ENCODE measurements around the gene ECSIT. TPM values are rescaled to one million over a fixed set of nuclear protein-coding genes. Genes with fewer than 3 reads are reported as not detected.

Gene ECSIT
- total and polyA plus RNA-seq, 10 donors, result 30.2 to 55.1 (median 36.3) TPM

DNA sequence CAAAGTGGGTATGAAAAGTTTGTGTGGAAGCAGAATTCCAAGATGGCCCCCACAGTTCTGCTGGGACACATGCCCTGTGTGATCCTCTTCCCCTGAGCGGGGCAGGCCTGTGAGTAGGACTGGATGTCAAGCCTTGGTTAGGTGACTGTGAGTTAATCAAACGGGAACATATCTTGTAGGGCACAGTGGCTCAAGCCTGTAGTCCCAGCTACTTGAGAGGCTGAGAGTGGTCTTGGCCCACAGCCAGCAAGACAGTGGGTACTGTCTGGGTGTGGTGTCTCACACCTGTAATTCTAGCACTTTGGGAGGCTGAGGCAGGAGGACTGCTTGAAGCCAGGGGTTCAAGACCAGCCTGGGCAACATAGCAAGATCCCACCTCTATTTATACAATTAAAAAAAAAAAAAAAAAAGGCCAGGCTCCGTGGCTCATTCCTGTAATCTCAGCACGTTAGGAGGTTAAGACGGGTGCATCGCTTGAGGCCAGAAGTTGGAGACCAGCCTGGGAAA, 29.7 kb downstream of the ECSIT start:
- 80 to 95% (median 93%) methylated on average over 6 of the region's 6 CpGs for WGBS, 5 donors
- no peak overlapping the region for H3K4me3 ChIP-seq
- H3K36me3 ChIP-seq, result peaks cover 0 to 54% (median 25%) of the 10 kb centered on the region in 6 donors
- H3K4me1 ChIP-seq, result peaks cover 0 to 2% (median under 1%) of the 10 kb centered on the region in 6 donors
- H3K9me3 ChIP-seq, result no peaks in the 10 kb centered on the region
- no peak overlapping the region for H3K27ac ChIP-seq
- H3K27me3 ChIP-seq (replicated peaks in 1 of 7), result no peaks in the 10 kb centered on the region
- intact Hi-C loops (cut with DNase I; ENCODE audit: low total_unique reads), result no loop called here
- TF ChIP-seq POLR2AphosphoS5 (IDR thresholded peaks at IDR 0.05), result no peak
- no peak for TF ChIP-seq POLR2A (IDR thresholded peaks at IDR 0.05)
- TF ChIP-seq CTCF (IDR thresholded peaks at IDR 0.05 in 8 of 11, conservative IDR thresholded peaks at IDR 0.05 in 3 of 11), result no peak
- DNase-seq, result no peak

GRCh38 chr19:11496391-11497163, 32.4 kb downstream of the ECSIT start:
- peak; percentile 89 for DNase-seq
- Histone ChIP-seq H3K4me3 (no peak overlapping the region), H3K27ac (no peak overlapping the region), H3K9me3 (no peaks in the 10 kb centered on the region), H3K36me3 (peaks cover 0 to 72% (median 36%) of the 10 kb centered on the region in 6 donors), H3K4me1 (no peaks in the 10 kb centered on the region), H3K27me3 (replicated peaks in 1 of 7) (no peaks in the 10 kb centered on the region)
- 59 to 76% (median 74%) methylated on average over 16 to 17 of the region's 17 CpGs for WGBS, 5 donors
- TF ChIP-seq CTCF (IDR thresholded peaks at IDR 0.05 in 8 of 11, conservative IDR thresholded peaks at IDR 0.05 in 3 of 11), result peak in 10 of 11 experiments; percentile 32 to 82 (median 66)
- no peak for TF ChIP-seq POLR2AphosphoS5 (IDR thresholded peaks at IDR 0.05)
- intact Hi-C loops (cut with DNase I; ENCODE audit: low total_unique reads), result no loop called here

DNA sequence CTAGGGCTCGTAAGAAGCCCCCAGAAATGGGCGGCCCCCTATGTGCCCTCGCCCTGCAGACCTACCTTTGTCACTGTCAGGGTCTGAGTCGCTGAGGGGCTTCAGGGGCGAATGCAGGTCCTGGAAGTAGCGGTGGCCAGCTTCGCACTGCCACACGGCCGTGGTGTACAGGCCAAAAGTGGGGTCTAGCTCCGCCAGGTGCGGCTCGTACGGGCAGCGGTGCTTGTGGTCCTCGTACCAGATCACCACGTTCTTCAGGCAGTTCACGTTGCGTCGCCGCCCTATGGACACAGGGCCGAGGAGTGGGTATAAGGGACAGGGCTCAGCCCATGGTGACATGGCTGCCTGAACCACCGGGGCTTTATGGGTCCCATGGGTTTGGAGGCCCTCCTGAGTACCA, 33.0 kb downstream of the ECSIT start:
- intact Hi-C loops (cut with DNase I; ENCODE audit: low total_unique reads), result no loop called here
- TF ChIP-seq POLR2A (IDR thresholded peaks at IDR 0.05) (no peak), CTCF (IDR thresholded peaks at IDR 0.05 in 8 of 11, conservative IDR thresholded peaks at IDR 0.05 in 3 of 11) (no peak), POLR2AphosphoS5 (IDR thresholded peaks at IDR 0.05) (no peak)
- no peak overlapping the region for H3K4me3 ChIP-seq
- H3K27me3 ChIP-seq (replicated peaks in 1 of 7), result no peaks in the 10 kb centered on the region
- DNase-seq, result no peak
- H3K27ac ChIP-seq, result no peak overlapping the region
- H3K36me3 ChIP-seq, result peaks cover 0 to 78% (median 38%) of the 10 kb centered on the region in 6 donors
- H3K9me3 ChIP-seq, result no peaks in the 10 kb centered on the region
- WGBS, 5 donors, result 95 to 97% (median 97%) methylated on average over 16 to 22 of the region's 22 CpGs
- no peaks in the 10 kb centered on the region for H3K4me1 ChIP-seq

- Histone ChIP-seq H3K4me1 (no peaks in the 10 kb centered on the region), H3K4me3 (no peak overlapping the region), H3K27ac (no peak overlapping the region), H3K9me3 (no peaks in the 10 kb centered on the region), H3K36me3 (peaks cover 0 to 82% (median 42%) of the 10 kb centered on the region in 6 donors), H3K27me3 (replicated peaks in 1 of 7) (no peaks in the 10 kb centered on the region)
- intact Hi-C loops (cut with DNase I; ENCODE audit: low total_unique reads), result no loop called here
- TF ChIP-seq POLR2A (IDR thresholded peaks at IDR 0.05), result no peak
- no peak for TF ChIP-seq POLR2AphosphoS5 (IDR thresholded peaks at IDR 0.05)
- no peak for TF ChIP-seq CTCF (IDR thresholded peaks at IDR 0.05 in 8 of 11, conservative IDR thresholded peaks at IDR 0.05 in 3 of 11)
- WGBS, 5 donors, result 84 to 93% (median 90%) methylated on average over 9 to 10 of the region's 10 CpGs
- DNase-seq, result no peak
Observed at GRCh38 chr19:11495481-11495880, 33.5 kb downstream of the ECSIT start.
